Suprapubic skin (tissue), 3 donors: Measurements from ENCODE around the gene OR2A25.

Source experiments
- POLR2A ChIP-seq, 2 donors: fragments of 450-650 bp; IDR thresholded peaks; one replicate each; pipeline ENCODE4 v1.6.1; 2017; ENCODE audit warnings: antibody characterized with exemption in 2 of 2, mild to moderate bottlenecking in 2 of 2, moderate library complexity in 2 of 2
- TF ChIP-seq, protein P1 (sequence below), 2 donors: fragments of 200-600 bp in 1 of 2; fragments of 450-650 bp in 1 of 2; sonication (generic) in 1 of 2; IDR thresholded peaks; one replicate each; pipeline ENCODE4 v1.5.1; 2016 to 2019; ENCODE audit warnings: antibody characterized with exemption in 2 of 2, mild to moderate bottlenecking in 1 of 2, moderate library complexity in 1 of 2

DNA sequence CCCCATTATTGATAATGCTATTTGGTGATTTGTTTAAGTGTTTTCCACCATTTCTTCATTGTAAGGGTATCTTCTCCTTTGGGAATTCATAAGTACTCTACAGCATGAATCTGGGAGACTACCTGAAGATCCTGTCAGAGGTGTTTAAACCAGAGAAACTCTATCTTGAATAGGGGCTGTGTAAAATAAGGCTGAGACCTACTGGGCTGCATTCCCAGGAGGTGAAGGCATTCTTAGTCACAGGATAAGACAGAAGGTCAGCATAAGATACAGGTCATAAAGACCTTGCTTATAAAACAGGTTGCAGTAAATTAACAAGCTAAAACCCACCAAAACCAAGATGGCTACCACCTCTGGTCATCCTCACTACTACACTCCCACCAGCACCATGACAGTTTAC is 34.2 kb upstream of the OR2A25 start:
- TF ChIP-seq, protein P1, sequence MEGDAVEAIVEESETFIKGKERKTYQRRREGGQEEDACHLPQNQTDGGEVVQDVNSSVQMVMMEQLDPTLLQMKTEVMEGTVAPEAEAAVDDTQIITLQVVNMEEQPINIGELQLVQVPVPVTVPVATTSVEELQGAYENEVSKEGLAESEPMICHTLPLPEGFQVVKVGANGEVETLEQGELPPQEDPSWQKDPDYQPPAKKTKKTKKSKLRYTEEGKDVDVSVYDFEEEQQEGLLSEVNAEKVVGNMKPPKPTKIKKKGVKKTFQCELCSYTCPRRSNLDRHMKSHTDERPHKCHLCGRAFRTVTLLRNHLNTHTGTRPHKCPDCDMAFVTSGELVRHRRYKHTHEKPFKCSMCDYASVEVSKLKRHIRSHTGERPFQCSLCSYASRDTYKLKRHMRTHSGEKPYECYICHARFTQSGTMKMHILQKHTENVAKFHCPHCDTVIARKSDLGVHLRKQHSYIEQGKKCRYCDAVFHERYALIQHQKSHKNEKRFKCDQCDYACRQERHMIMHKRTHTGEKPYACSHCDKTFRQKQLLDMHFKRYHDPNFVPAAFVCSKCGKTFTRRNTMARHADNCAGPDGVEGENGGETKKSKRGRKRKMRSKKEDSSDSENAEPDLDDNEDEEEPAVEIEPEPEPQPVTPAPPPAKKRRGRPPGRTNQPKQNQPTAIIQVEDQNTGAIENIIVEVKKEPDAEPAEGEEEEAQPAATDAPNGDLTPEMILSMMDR (IDR thresholded peaks at IDR 0.05), result no peak
- TF ChIP-seq POLR2A (IDR thresholded peaks at IDR 0.05), result no peak
